A549 (cell line): Measurements from ENCODE around the gene TMEM44. TPM values are rescaled to one million over a fixed set of nuclear protein-coding genes. Genes with fewer than 3 reads are reported as not detected.
A peak's percentile ranks its signal among the peaks of the same experiment; 100 is the strongest.

Source experiments
- ATAC-seq, 2 experiments: fragments of 200-7000 bp in 1 of 2; fragments of >200 bp in 1 of 2; cut with Nextera tagmentation in 1 of 2; cut with Tn5 transposase in 1 of 2; 3 replicates each; pipeline versions ENCODE4 v1.8.0 to v1.9.1; 2018 to 2020; ENCODE audit warnings: mild to moderate bottlenecking in 1 of 2, moderate library complexity in 1 of 2
- CTCF ChIA-PET: fragments of 300-600 bp; sonication (Branson Sonifier 250); formaldehyde crosslinking; extraction: SDS; loops from one replicate; lab custom pipeline; 2021; ENCODE audit warnings: antibody characterized with exemption, inconsistent platforms; lab: Yijun Ruan, JAX
- POLR2A ChIA-PET: fragments of 350-600 bp; formaldehyde crosslinking; extraction: SDS; loops from one replicate; lab custom pipeline; 2021; ENCODE audit warnings: antibody characterized with exemption, inconsistent platforms; lab: Yijun Ruan, JAX
- DNase-seq, 2 experiments: peaks; one replicate each; pipeline versions ENCODE4 v3.0.0 to v3.0.0-alpha.2; 2011 to 2016; ENCODE audit warnings: low read depth in 1 of 2, low spot score in 1 of 2
- FAIRE-seq: peaks from 2 replicates; lab custom pipeline; 2011; peaks lifted over from hg19 to GRCh38; lab: Jason Lieb, UNC
- H3K27ac ChIP-seq, 2 experiments: fragments of >200 bp; sonication (Bioruptor Twin); formaldehyde crosslinking; 3 replicates each; pipeline ENCODE4 v1.5.1; 2016 to 2017
- H3K4me1 ChIP-seq: fragments of >200 bp; sonication (Bioruptor Twin); formaldehyde crosslinking; 3 replicates; pipeline ENCODE4 v1.6.1; 2016
- H3K4me2 ChIP-seq: fragments of >200 bp; sonication (Bioruptor Twin); formaldehyde crosslinking; 3 replicates; pipeline ENCODE4 v1.6.1; 2016
- H3K4me3 ChIP-seq: fragments of >200 bp; sonication (Bioruptor Twin); formaldehyde crosslinking; 3 replicates; pipeline ENCODE4 v1.5.1; 2016
- H3K9me3 ChIP-seq: fragments of >200 bp; sonication (Bioruptor Twin); formaldehyde crosslinking; 3 replicates; pipeline ENCODE4 v1.6.1; 2016
- ATOH8 ChIP-seq: fragments of 250-450 bp; sonication (Bioruptor Pico); IDR thresholded peaks from 2 replicates; pipeline ENCODE4 v1.5.0; 2020; ENCODE audit warnings: low read depth, mild to moderate bottlenecking, moderate library complexity
- BHLHE40 ChIP-seq: IDR thresholded peaks from 2 replicates; pipeline ENCODE4 v1.6.1; 2012; ENCODE audit warnings: low read depth, low read length, inconsistent platforms
- CHD2 ChIP-seq: fragments of 150-350 bp; IDR thresholded peaks from 2 replicates; pipeline ENCODE4 v1.6.1; 2014; ENCODE audit warnings: low read length; ENCODE audit not compliant: partially characterized antibody
- CTCF ChIP-seq: fragments of >200 bp; sonication (Bioruptor Twin); formaldehyde crosslinking; IDR thresholded peaks from 3 replicates; pipeline ENCODE4 v1.5.1; 2016
- EHF ChIP-seq: fragments of 250-450 bp; sonication (Bioruptor Pico); IDR thresholded peaks from 2 replicates; pipeline ENCODE4 v1.5.0; 2020; ENCODE audit warnings: mild to moderate bottlenecking
- ELK1 ChIP-seq: fragments of 150-350 bp; IDR thresholded peaks from 2 replicates; pipeline ENCODE4 v1.6.1; 2014; ENCODE audit warnings: low read depth, mild to moderate bottlenecking, low read length
- ESRRA ChIP-seq: fragments of 150-350 bp; IDR thresholded peaks from 2 replicates; pipeline ENCODE4 v1.6.1; 2014; ENCODE audit warnings: mild to moderate bottlenecking, low read length, borderline replicate concordance
- FOSB ChIP-seq: fragments of 250-450 bp; sonication (Bioruptor Pico); IDR thresholded peaks from 2 replicates; pipeline ENCODE4 v1.5.0; 2020; ENCODE audit warnings: mild to moderate bottlenecking, moderate library complexity
- FOSL2 ChIP-seq, 2 experiments: fragments of 450-650 bp in 1 of 2; fragments of >200 bp in 1 of 2; sonication (Bioruptor Twin) in 1 of 2; formaldehyde crosslinking; IDR thresholded peaks; 2 replicates each; pipeline versions ENCODE4 v1.5.0 to v1.6.1; 2016 to 2020; ENCODE audit warnings: mild to moderate bottlenecking in 1 of 2, moderate library complexity in 1 of 2
- FOXS1 ChIP-seq: fragments of 250-450 bp; sonication (Bioruptor Pico); IDR thresholded peaks from 2 replicates; pipeline ENCODE4 v1.5.0; 2020; ENCODE audit warnings: mild to moderate bottlenecking, moderate library complexity
- GATA3 ChIP-seq: IDR thresholded peaks from 2 replicates; pipeline ENCODE4 v1.6.1; 2012; ENCODE audit warnings: borderline replicate concordance
- JUN ChIP-seq, 2 experiments: fragments of >200 bp; sonication (Bioruptor Twin); formaldehyde crosslinking; IDR thresholded peaks; 2 replicates in 1 of 2; 3 replicates in 1 of 2; pipeline ENCODE4 v1.6.1; 2016 to 2017
- MAX ChIP-seq: IDR thresholded peaks from 2 replicates; pipeline ENCODE4 v1.6.1; 2012
- NFE2L2 ChIP-seq: fragments of 150-350 bp; conservative IDR thresholded peaks from 2 replicates; pipeline ENCODE4 v1.6.1; 2014; ENCODE audit warnings: low read length
- NR3C1 ChIP-seq: fragments of >200 bp; sonication (Bioruptor Twin); formaldehyde crosslinking; IDR thresholded peaks from 3 replicates; pipeline ENCODE4 v1.6.1; 2017
- POLR2AphosphoS2 ChIP-seq: conservative IDR thresholded peaks from 2 replicates; pipeline ENCODE4 v1.6.1; 2012; ENCODE audit warnings: low read length, improper control_type of control experiment, inconsistent platforms
- SMC3 ChIP-seq: fragments of >200 bp; sonication (Bioruptor Twin); formaldehyde crosslinking; IDR thresholded peaks from 3 replicates; pipeline ENCODE4 v1.6.1; 2018; ENCODE audit warnings: inconsistent platforms
- SREBF2 ChIP-seq: fragments of 450-650 bp; IDR thresholded peaks from 2 replicates; pipeline ENCODE4 v1.6.1; 2014; ENCODE audit warnings: mild to moderate bottlenecking, moderate library complexity
- TFCP2L1 ChIP-seq: fragments of 250-450 bp; sonication (Bioruptor Pico); IDR thresholded peaks from 2 replicates; pipeline ENCODE4 v1.5.0; 2021; ENCODE audit warnings: mild to moderate bottlenecking
- WGBS: methylation state at CpG from one replicate; pipeline ENCODE4 v1.1.6; 2017; ENCODE audit errors: missing lambda C conversion rate; 5-methylcytosine and 5-hydroxymethylcytosine counted together
- polyA plus RNA-seq, 4 experiments: library from polyadenylated mRNA; depleted of rRNA in 3 of 4; stranded (reverse); fragments of >200 nt; fragmentation: RNase III in 1 of 4; extraction: RNeasy Plus Mini Kit Qiagen cat#74134 plus additional on column Dnase treatment in 1 of 4; gene quantifications; 2 replicates in 3 of 4; 3 replicates in 1 of 4; pipeline ENCODE4 v1.2.3, GENCODE V29; 2011 to 2017

The TMEM44 gene
- polyA plus RNA-seq, 2 of the 4 experiments (the other 2 are of a cell fraction) = 16.0 to 17.0 TPM

- ATAC-seq = no peak
- Histone ChIP-seq H3K4me2 (peak overlapping the region; percentile 49; the same call in 2 of the 3 replicates), H3K4me3 (no peak overlapping the region), H3K27ac (peak overlapping the region; percentile 60 to 83; a peak in 4 of 6 replicates), H3K4me1 (peaks cover 49% of the 10 kb centered on the region), H3K9me3 (no peaks in the 10 kb centered on the region)
- no peak for TF ChIP-seq GATA3
- TF ChIP-seq SMC3 = no peak
- no peak for TF ChIP-seq CHD2
- no peak for TF ChIP-seq ATOH8 (CRISPR knock-in tag)
- TF ChIP-seq FOXS1 (CRISPR knock-in tag) = no peak
- TF ChIP-seq CTCF = no peak
- no peak for TF ChIP-seq TFCP2L1 (CRISPR knock-in tag)
- TF ChIP-seq ELK1 = no peak
- no peak for TF ChIP-seq NFE2L2
- no peak for TF ChIP-seq MAX
- TF ChIP-seq SREBF2 = no peak
- no peak for TF ChIP-seq FOSB
- TF ChIP-seq EHF (CRISPR knock-in tag) = no peak
- TF ChIP-seq JUN (IDR thresholded peaks at IDR 0.05) = no peak
- no peak for TF ChIP-seq ESRRA
- ChIA-PET CTCF (interaction anchor here (0.5 to 2.6 kb wide), 8 partner anchors 22 to 132 kb away, joined by 3 to 15 read pairs (median 4); no protein-coding TSS in a partner anchor), POLR2A (no interaction called here)
- DNase-seq = no peak
- WGBS = 84% methylated on average over 10 of the region's 16 CpGs
- FAIRE-seq = no peak
Observed at GRCh38 chr3:194572944-194573491, 60.2 kb downstream of the TMEM44 start.

- POLR2A ChIA-PET = interaction anchor here (0.7 kb wide), 1 partner anchor 13 kb away, joined by 3 read pairs; no protein-coding TSS in a partner anchor
- no peaks in the 10 kb centered on the region for H3K9me3 ChIP-seq
- peak overlapping the region; percentile 60 to 83 for H3K27ac ChIP-seq
- TF ChIP-seq BHLHE40 (peak; percentile 80), CTCF (no peak), POLR2AphosphoS2 (no peak), FOSL2 (IDR thresholded peaks at IDR 0.05) (no peak), FOSL2 (CRISPR knock-in tag; IDR thresholded peaks at IDR 0.05) (peak; percentile 46; the same call in 1 of the 2 replicates), NR3C1 (no peak), JUN (IDR thresholded peaks at IDR 0.05) (no peak)
- ATAC-seq (peak; percentile 12 to 49; a peak in 5 of 6 replicates), FAIRE-seq (no peak), DNase-seq (peak in 1 of 2 experiments; percentile 46)
- CTCF ChIA-PET = interaction anchor here (0.8 to 1.8 kb wide), 5 partner anchors 11 to 96 kb away, joined by 3 to 5 read pairs (median 3); no protein-coding TSS in a partner anchor
- WGBS = 48% methylated on average over 18 of the region's 18 CpGs
- H3K4me2 ChIP-seq = peak overlapping the region; percentile 49
- peaks cover 43% of the 10 kb centered on the region for H3K4me1 ChIP-seq
- H3K4me3 ChIP-seq = no peak overlapping the region
Observed at GRCh38 chr3:194572143-194572789, 61.0 kb downstream of the TMEM44 start.
